B cell (primary cell): ENCODE data around the gene ORMDL2. TPM values are rescaled to one million over a fixed set of nuclear protein-coding genes. Genes with fewer than 3 reads are reported as not detected.

Experiments used
- ATAC-seq: fragments of 200-7000 bp; cut with Tn5 transposase; one replicate; pipeline ENCODE4 v1.10.0; 2021; ENCODE audit warnings: low read depth, mild to moderate bottlenecking, moderate number of reproducible peaks, moderate library complexity
- CTCF ChIA-PET: fragments of 350-600 bp; sonication (Branson Sonifier 250); formaldehyde crosslinking; loops from one replicate; lab custom pipeline; 2021; ENCODE audit warnings: antibody characterized with exemption, inconsistent platforms; lab: Charles Lee
- POLR2A ChIA-PET: fragments of 350-600 bp; sonication (Branson Sonifier 250); formaldehyde crosslinking; loops from one replicate; lab custom pipeline; 2021; ENCODE audit warnings: antibody characterized with exemption; lab: Charles Lee
- DNase-seq: peaks from one replicate; pipeline ENCODE4 v3.0.0; 2013
- H2AFZ ChIP-seq: 2 replicates; pipeline ENCODE4 v1.6.1; 2012; ENCODE audit warnings: mild to moderate bottlenecking, low read depth, low read length; ENCODE audit not compliant: insufficient read depth, poor library complexity, severe bottlenecking
- H3K27ac ChIP-seq, 2 donors: 1 replicate in 1 of 2; 2 replicates in 1 of 2; pipeline ENCODE4 v1.5.1; 2012 to 2013; ENCODE audit warnings: low read length in 2 of 2, mild to moderate bottlenecking in 2 of 2, moderate library complexity in 1 of 2
- H3K27me3 ChIP-seq, 4 experiments: fragments of 200-600 bp in 1 of 4; sonication (generic) in 1 of 4; replicated peaks in 1 of 4; 1 replicate in 2 of 4; 2 replicates in 2 of 4; pipeline versions ENCODE4 v1.6.1 to v1.7.0; 2013 to 2016; ENCODE audit warnings: low read length in 3 of 4, mild to moderate bottlenecking in 2 of 4, mixed read lengths in 1 of 4, moderate library complexity in 1 of 4; ENCODE audit not compliant: insufficient read depth in 4 of 4, control insufficient read depth in 3 of 4; ENCODE audit errors: control extremely low read depth in 1 of 4
- H3K36me3 ChIP-seq, 2 experiments: replicated peaks in 1 of 2; 1 replicate in 1 of 2; 2 replicates in 1 of 2; pipeline versions ENCODE4 v1.6.1 to v1.7.1; 2013; ENCODE audit warnings: low read length in 1 of 2; ENCODE audit not compliant: insufficient read depth in 2 of 2, control insufficient read depth in 1 of 2; ENCODE audit errors: control extremely low read depth in 1 of 2, extremely low read depth in 1 of 2
- H3K4me1 ChIP-seq, 2 donors: fragments of 200-600 bp in 1 of 2; sonication (generic) in 1 of 2; 1 replicate in 1 of 2; 2 replicates in 1 of 2; pipeline versions ENCODE4 v1.5.1 to v1.6.1; 2013 to 2017; ENCODE audit warnings: low read length in 2 of 2; ENCODE audit not compliant: control insufficient read depth in 2 of 2, insufficient read depth in 2 of 2
- H3K4me2 ChIP-seq: replicated peaks from 2 replicates; pipeline ENCODE3; 2012; ENCODE audit warnings: mild to moderate bottlenecking, low read depth, low read length; ENCODE audit not compliant: poor library complexity, severe bottlenecking
- H3K4me3 ChIP-seq, 5 experiments: fragments of 200-600 bp in 1 of 5; sonication (generic) in 1 of 5; 1 replicate in 3 of 5; 2 replicates in 2 of 5; pipeline versions ENCODE4 v1.5.1 to v1.7.0; 2011 to 2016; ENCODE audit warnings: low read length in 4 of 5, mild to moderate bottlenecking in 4 of 5, low read depth in 2 of 5, control low read depth in 1 of 5, moderate library complexity in 1 of 5; ENCODE audit not compliant: insufficient read depth in 1 of 5; ENCODE audit errors: control extremely low read depth in 1 of 5, extremely low read depth in 1 of 5
- H3K79me2 ChIP-seq: fragments of 200-600 bp; sonication (generic); one replicate; pipeline ENCODE4 v1.6.0; 2016; ENCODE audit warnings: low read length; ENCODE audit not compliant: control insufficient read depth, insufficient read depth
- H3K9ac ChIP-seq: fragments of 200-600 bp; sonication (generic); 2 replicates; pipeline ENCODE4 v1.6.1; 2017; ENCODE audit warnings: mild to moderate bottlenecking, low read length, moderate library complexity
- H3K9me3 ChIP-seq, 3 donors: one replicate each; pipeline versions ENCODE4 v1.6.1 to v1.7.1; 2013; ENCODE audit warnings: low read length in 2 of 3; ENCODE audit not compliant: control insufficient read depth in 2 of 3, insufficient read depth in 1 of 3; ENCODE audit errors: control extremely low read depth in 1 of 3
- H4K20me1 ChIP-seq: 2 replicates; pipeline ENCODE4 v1.6.0; 2012; ENCODE audit warnings: mild to moderate bottlenecking, low read length; ENCODE audit not compliant: insufficient read depth, control insufficient read depth, poor library complexity, severe bottlenecking
- H3K27ac Mint-ChIP-seq: one replicate; pipeline ENCODE4 v1.8.0; 2021; ENCODE audit warnings: mixed read lengths
- H3K27me3 Mint-ChIP-seq: one replicate; pipeline ENCODE4 v1.8.0; 2021; ENCODE audit warnings: mixed read lengths
- H3K4me1 Mint-ChIP-seq: one replicate; pipeline ENCODE4 v1.8.0; 2021; ENCODE audit warnings: mixed read lengths
- H3K4me3 Mint-ChIP-seq: one replicate; pipeline ENCODE4 v1.8.0; 2021; ENCODE audit warnings: mixed read lengths
- H3K9me3 Mint-ChIP-seq: one replicate; pipeline ENCODE4 v1.8.0; 2022; ENCODE audit warnings: mixed read lengths; ENCODE audit not compliant: insufficient read depth
- CTCF ChIP-seq: fragments of 200-600 bp; IDR thresholded peaks from one replicate; pipeline ENCODE4 v1.8.0; 2022; ENCODE audit warnings: antibody characterized with exemption, mild to moderate bottlenecking
- EZH2 ChIP-seq: IDR thresholded peaks from 2 replicates; pipeline ENCODE4 v1.6.1; 2012; ENCODE audit warnings: borderline replicate concordance, low read depth, mild to moderate bottlenecking, moderate library complexity, low read length; ENCODE audit not compliant: insufficient read depth, poor library complexity, severe bottlenecking
- WGBS: methylation state at CpG from one replicate; pipeline ENCODE4 v1.1.5; 2013; ENCODE audit warnings: missing lambda C conversion rate; ENCODE audit not compliant: insufficient coverage; 5-methylcytosine and 5-hydroxymethylcytosine counted together
- intact Hi-C: fragments of 100-400 bp; cut with micrococcal nuclease; formaldehyde crosslinking; loops from one replicate; pipeline ENCODE4 v1.10.0; 2022
- polyA plus RNA-seq: library from polyadenylated mRNA; depleted of rRNA; stranded (reverse); fragments of >200 nt; gene quantifications from 2 replicates; pipeline ENCODE4 v1.2.3, GENCODE V29; 2012
- total RNA-seq, 2 donors: library from RNA; stranded (reverse); fragments of 120-200 nt in 1 of 2; gene quantifications; 1 replicate in 1 of 2; 2 replicates in 1 of 2; pipeline versions ENCODE4 v1.2.3 to v1.2.4, GENCODE V29; 2013 to 2022

The ORMDL2 gene
- total and polyA plus RNA-seq, 2 donors (not counting 1 experiment from before 2014, with no cell fraction given): 22.7 to 41.9 TPM

- Mint-ChIP-seq H3K4me3 (no peak overlapping the region), H3K9me3 (no peaks in the 10 kb centered on the region), H3K4me1 (no peaks in the 10 kb centered on the region), H3K27ac (no peak overlapping the region), H3K27me3 (peaks cover 25% of the 10 kb centered on the region)
- Histone ChIP-seq H2AFZ (no peak overlapping the region), H3K4me1 (no peaks in the 10 kb centered on the region), H3K9ac (no peak overlapping the region), H3K4me3 (no peak overlapping the region), H3K27ac (no peak overlapping the region), H3K4me2 (no peak overlapping the region), H4K20me1 (no peaks in the 10 kb centered on the region), H3K79me2 (no peaks in the 10 kb centered on the region), H3K9me3 (no peaks in the 10 kb centered on the region), H3K27me3 (peaks cover 0 to 9% (median 7%) of the 10 kb centered on the region in 4 experiments), H3K36me3 (no peaks in the 10 kb centered on the region)
- DNase-seq (no peak), ATAC-seq (no peak)
- ChIA-PET POLR2A (interaction anchor here (0.5 kb wide), 1 partner anchor 20 kb away, joined by 3 read pairs; no protein-coding TSS in a partner anchor), CTCF (no interaction called here)
- TF ChIP-seq CTCF (no peak), EZH2 (no peak)
- 96% methylated on average over 2 of the region's 5 CpGs for WGBS
- intact Hi-C loops: no loop called here
Observed at GRCh38 chr12:55845361-55845760, 27.5 kb downstream of the ORMDL2 start.

DNA sequence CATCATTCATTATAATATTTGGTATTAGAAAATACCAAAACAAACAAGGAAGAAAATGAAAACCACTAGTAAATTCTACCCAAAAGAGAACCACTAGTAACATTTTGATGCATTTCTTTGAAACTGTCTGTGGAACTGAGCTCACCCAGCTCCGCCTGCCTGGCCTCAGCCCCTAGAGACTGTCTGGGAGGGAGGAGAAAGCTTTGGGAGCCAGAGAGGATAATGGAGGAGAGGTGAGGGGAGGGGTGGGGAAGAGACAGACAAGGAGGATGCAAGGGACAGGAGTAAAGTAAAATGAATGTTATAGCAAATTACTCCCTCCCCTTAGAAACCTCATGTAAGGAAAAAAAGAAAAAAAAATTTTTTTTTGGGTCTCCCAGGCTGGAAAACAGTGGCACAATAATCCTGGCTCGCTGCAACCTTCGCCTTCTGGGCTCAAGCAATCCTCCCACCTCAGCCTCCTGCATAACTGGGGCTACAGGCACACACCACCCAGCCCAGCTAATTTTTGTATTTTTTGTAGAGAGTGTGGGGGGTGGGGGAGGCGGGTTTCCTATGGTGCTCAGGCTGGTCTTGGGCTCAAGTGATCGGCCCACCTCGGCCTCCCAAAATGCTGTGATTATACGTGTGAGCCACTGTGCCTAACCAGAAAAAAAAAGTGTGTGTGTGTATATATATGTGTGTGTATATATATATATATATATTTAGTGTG, 28.1 kb downstream of the ORMDL2 start:
- H3K4me2 ChIP-seq: no peak overlapping the region
- ATAC-seq: no peak
- peaks cover 0 to 10% (median 9%) of the 10 kb centered on the region in 4 experiments for H3K27me3 ChIP-seq
- Mint-ChIP-seq H3K27me3 (peaks cover 30% of the 10 kb centered on the region), H3K4me3 (no peak overlapping the region), H3K9me3 (no peaks in the 10 kb centered on the region), H3K27ac (no peak overlapping the region), H3K4me1 (no peaks in the 10 kb centered on the region)
- H3K9me3 ChIP-seq: no peaks in the 10 kb centered on the region
- no peak overlapping the region for H3K27ac ChIP-seq
- WGBS: 56% methylated on average over 1 of the region's 7 CpGs
- H3K36me3 ChIP-seq: no peaks in the 10 kb centered on the region
- H3K79me2 ChIP-seq: no peaks in the 10 kb centered on the region
- no peak for DNase-seq
- CTCF ChIA-PET: no interaction called here
- no peak overlapping the region for H2AFZ ChIP-seq
- no peaks in the 10 kb centered on the region for H3K4me1 ChIP-seq
- TF ChIP-seq CTCF (no peak), EZH2 (no peak)
- H4K20me1 ChIP-seq: no peaks in the 10 kb centered on the region
- no peak overlapping the region for H3K4me3 ChIP-seq
- POLR2A ChIA-PET: no interaction called here
- intact Hi-C loops: no loop called here
- no peak overlapping the region for H3K9ac ChIP-seq
